GM13976 (cell line): ENCODE measurements around the gene TENM3.

Source experiments
- DNase-seq: peaks from one replicate; pipeline ENCODE4 v3.0.0; 2012; ENCODE audit warnings: low spot score
- in situ Hi-C: fragments of 300-500 bp; cut with MboI; formaldehyde crosslinking; loops from one replicate; pipeline ENCODE4 v1.12.0; 2022; ENCODE audit warnings: low sequenced_read_pairs, mixed read lengths, inconsistent platforms; ENCODE audit not compliant: unreplicated experiment
- TF ChIP-seq, protein P1 (sequence below): IDR thresholded peaks from 2 replicates; pipeline ENCODE4 v1.5.1; 2012; ENCODE audit warnings: borderline replicate concordance, mild to moderate bottlenecking; ENCODE audit not compliant: insufficient read depth; ENCODE audit errors: extremely low read depth, missing control alignments, control extremely low read depth

The TENM3 gene

DNA sequence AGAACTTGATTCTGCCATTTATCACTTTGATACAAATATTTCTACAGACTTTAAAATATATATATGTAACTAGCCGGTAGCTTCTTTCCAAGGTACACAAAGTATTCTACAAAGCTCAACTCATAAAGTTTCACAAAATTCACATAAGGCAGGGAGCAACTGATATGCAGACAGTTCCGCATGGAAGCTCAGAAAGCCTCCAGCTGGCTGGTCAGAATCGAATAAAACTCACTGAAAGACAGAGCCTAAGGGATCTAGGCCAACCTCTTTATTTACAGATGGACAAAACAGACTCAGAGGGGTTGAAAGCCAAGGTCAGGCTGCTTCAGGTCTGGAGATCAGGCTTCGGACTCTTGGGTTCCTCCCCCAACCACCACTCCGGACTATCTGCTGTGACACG is 543.8 kb downstream of the TENM3 start:
- in situ Hi-C loops, result no loop called here
- no peak for DNase-seq
- TF ChIP-seq, protein P1, sequence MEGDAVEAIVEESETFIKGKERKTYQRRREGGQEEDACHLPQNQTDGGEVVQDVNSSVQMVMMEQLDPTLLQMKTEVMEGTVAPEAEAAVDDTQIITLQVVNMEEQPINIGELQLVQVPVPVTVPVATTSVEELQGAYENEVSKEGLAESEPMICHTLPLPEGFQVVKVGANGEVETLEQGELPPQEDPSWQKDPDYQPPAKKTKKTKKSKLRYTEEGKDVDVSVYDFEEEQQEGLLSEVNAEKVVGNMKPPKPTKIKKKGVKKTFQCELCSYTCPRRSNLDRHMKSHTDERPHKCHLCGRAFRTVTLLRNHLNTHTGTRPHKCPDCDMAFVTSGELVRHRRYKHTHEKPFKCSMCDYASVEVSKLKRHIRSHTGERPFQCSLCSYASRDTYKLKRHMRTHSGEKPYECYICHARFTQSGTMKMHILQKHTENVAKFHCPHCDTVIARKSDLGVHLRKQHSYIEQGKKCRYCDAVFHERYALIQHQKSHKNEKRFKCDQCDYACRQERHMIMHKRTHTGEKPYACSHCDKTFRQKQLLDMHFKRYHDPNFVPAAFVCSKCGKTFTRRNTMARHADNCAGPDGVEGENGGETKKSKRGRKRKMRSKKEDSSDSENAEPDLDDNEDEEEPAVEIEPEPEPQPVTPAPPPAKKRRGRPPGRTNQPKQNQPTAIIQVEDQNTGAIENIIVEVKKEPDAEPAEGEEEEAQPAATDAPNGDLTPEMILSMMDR, result no peak

DNA sequence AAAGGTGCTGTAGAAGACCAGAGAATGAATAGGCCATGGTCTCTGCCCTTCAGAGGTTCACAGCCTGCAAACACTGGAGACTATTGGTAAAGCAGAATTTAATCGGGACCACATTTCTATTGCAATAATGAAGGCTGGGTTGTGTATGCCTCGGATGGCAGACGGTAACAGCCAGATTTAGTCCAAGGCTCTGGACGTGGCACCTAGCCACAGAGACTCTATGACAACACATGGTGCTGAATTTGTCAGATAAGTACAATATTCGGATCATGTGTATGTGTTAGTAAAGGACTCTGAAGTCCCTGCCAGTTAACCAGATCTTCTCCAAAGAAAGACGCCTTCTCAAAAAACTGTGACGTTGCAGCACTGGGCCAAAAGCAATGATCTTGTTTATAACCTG is 545.0 kb downstream of the TENM3 start:
- in situ Hi-C loops, result no loop called here
- TF ChIP-seq, protein P1, result no peak
- no peak for DNase-seq

DNA sequence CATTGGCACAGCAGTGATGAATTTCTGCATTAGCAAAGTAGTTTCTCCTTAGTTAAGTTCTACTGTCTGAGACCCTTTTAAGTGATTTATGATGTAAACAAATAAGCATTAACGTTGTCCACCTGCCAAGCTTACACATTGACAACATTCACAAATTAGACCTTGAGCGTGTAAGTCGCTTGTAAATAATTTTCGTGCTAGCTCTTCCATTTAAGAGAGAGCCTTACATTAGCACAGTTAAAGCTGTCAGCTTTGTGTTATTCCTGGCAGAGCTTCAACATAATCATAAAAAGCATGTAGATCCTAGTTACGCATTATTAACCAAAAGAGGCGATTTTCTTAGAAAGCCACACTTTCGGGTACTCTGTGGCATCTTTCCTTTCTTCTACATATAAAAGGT is 546.3 kb downstream of the TENM3 start:
- in situ Hi-C loops, result no loop called here
- TF ChIP-seq, protein P1, result no peak
- no peak for DNase-seq

DNA sequence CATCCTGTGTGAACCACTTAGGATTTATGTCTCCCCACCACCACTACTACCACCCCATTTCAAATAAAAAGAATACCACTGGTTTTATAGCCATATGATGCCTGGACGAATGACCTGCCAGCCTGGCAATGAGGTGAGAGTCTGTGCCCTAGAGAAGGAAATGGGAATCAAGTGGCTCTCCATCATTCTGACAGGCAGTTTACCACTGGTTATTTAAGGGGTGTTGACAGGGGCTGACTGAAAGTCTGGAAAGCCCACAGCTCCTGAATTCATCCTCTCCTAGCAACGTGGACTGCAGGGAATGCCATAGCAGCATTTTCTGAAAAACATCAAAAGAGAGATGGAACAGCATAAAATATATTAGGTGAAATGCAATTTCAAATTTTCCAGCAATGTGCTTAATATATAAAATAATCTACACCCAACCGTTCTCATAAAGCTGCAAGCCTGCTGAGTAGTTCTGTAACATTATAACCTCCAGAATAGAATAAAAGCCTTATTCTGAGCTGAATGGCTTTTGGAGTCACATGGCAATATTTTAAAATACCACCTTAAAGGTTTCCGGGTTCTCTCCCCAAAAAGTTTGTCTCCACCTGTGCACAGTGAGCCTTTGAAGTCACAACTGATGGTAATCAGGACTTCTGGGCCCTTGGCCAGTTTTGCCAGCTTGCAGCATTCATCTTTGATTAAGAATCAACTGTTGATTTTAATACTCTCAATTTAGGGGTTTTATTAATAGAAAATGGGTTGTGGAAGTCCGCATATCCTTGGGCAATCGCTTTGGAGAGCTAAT is 552.4 kb downstream of the TENM3 start:
- TF ChIP-seq, protein P1, result no peak
- no peak for DNase-seq
- in situ Hi-C loops, result no loop called here

DNA sequence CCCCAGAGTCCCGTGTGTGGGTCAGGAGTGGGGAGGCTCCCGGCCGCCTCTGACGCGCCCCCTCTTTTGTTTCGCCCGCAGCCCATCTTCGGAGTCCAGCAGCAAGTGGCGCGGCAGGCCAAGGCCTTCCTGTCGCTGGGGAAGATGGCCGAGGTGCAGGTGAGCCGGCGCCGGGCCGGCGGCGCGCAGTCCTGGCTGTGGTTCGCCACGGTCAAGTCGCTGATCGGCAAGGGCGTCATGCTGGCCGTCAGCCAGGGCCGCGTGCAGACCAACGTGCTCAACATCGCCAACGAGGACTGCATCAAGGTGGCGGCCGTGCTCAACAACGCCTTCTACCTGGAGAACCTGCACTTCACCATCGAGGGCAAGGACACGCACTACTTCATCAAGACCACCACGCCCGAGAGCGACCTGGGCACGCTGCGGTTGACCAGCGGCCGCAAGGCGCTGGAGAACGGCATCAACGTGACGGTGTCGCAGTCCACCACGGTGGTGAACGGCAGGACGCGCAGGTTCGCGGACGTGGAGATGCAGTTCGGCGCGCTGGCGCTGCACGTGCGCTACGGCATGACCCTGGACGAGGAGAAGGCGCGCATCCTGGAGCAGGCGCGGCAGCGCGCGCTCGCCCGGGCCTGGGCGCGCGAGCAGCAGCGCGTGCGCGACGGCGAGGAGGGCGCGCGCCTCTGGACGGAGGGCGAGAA is 556.5 kb downstream of the TENM3 start:
- TF ChIP-seq, protein P1, result no peak
- in situ Hi-C loops, result loop anchor here (10.0 to 25.0 kb wide), 2 partner anchors 315 to 463 kb away; no protein-coding TSS in a partner anchor
- no peak for DNase-seq

DNA sequence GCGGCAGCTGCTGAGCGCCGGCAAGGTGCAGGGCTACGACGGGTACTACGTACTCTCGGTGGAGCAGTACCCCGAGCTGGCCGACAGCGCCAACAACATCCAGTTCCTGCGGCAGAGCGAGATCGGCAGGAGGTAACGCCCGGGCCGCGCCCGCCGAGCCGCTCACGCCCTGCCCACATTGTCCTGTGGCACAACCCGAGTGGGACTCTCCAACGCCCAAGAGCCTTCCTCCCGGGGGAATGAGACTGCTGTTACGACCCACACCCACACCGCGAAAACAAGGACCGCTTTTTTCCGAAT is 557.0 kb downstream of the TENM3 start:
- in situ Hi-C loops, result loop anchor here (10.0 to 25.0 kb wide), 2 partner anchors 315 to 462 kb away; no protein-coding TSS in a partner anchor
- DNase-seq, result no peak
- TF ChIP-seq, protein P1, result no peak

DNA sequence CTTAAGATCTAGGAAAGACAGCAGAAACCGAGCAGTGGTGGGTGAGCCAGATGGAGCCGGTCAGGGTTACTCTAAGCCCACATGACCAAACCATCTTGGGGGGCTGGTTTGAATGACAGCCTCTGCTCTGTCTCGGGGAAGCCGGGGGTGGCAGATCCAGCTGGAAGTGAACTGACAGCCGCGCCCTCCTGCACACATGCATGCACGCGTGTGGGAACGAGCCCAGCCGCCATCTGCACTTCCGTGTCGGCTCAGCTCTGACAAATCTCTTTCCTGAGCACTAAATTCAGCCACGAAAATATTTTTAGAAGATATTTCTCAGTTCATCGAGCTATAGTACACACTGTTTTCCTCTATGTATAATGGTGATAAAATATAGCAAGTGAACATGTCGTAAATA is 558.4 kb downstream of the TENM3 start:
- DNase-seq, result no peak
- in situ Hi-C loops, result loop anchor here (10.0 to 25.0 kb wide), 2 partner anchors 317 to 461 kb away; no protein-coding TSS in a partner anchor
- TF ChIP-seq, protein P1, result no peak
